ENCODE data around the gene DCXR.

Gene DCXR

DNA sequence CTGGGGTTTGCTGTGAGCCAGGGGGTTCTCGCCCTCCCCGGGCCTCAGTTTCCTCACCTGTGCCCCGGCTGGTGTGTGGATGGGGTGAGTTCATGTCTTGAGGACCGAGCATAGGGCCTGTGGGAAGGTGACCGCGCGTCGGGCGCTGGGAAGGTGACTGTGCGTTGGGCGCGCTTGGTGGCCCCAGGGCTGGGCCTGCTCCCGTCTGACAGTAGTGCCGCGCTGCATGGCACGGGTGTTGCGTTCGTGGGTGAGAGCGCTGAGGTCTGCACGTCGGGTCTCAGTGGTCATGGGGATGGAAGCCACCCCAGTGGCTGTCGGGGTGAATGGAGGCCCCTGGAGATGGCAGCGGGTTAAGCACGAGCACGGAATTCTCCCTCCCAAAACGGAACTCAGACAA is 50.9 kb downstream of the DCXR start:
- DNase-seq (ENCODE audit: insufficient read length, low spot score) (no peak), FAIRE-seq (no peak)

Measured in GM19239 (cell line).